ENCODE measurements around the gene GRHL3.

GRHL3 gene

GRCh38 chr1:24344090-24344742 lies 25.1 kb downstream of the GRHL3 start:
- no peak for DNase-seq

- DNase-seq: no peak
Observed at GRCh38 chr1:24345334-24345733, 26.2 kb downstream of the GRHL3 start.

DNA sequence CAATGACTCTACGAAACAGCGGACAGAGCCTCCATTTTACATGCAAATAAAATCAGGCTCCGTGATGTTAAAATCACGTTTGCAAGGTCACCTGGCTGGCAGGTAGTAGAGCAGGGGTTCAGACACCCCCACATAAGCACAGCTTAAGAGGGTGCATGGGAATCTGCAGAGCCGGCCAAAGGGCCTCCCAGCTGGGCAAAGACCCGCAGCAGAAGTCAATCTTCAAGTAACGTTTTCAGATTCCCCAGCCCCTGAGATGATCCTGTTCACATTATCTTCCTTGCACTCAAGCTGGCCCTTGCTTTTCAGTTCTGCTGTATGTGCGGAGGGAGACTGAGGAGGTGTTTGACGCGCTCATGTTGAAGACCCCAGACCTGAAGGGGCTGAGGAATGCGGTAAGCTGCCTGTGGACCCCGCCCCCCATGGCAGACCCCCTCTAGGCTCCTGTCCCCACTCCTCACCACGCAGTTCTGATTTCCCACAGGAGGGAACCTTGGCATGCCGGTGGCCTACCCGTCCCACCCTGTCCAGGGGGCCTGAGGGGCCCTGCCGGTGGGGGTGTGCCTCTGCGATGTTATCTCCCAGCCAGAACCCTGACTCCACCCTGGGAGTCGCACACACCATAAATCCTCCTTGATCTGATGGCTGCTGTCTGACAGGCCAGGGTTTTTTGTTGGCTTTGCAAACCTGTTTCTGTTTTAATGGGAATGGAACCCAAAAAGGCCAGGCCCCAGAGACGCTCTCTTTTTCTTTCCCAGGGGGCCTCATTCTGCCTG lies 28.2 kb downstream of the GRHL3 start:
- DNase-seq: no peak

DNA sequence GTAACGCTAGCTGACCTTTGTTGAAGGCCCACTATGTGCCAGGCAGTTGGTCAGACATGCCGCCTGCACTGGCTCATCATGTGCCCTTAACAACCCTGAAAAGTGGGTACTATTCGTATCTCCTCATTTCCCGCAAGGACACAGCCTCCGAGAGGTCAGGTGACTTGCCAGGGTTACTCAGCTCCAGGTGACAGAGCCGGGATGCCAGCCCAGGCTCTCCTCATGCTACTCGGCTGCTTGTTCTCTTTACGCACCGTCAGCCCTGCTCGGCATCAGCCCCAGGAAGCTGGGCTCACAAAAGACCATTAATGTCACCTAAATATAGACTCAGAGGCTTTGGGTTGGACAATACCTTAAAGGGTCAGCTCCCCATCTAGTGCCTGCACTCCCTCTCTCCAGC lies 29.0 kb downstream of the GRHL3 start:
- no peak for DNase-seq

DNA sequence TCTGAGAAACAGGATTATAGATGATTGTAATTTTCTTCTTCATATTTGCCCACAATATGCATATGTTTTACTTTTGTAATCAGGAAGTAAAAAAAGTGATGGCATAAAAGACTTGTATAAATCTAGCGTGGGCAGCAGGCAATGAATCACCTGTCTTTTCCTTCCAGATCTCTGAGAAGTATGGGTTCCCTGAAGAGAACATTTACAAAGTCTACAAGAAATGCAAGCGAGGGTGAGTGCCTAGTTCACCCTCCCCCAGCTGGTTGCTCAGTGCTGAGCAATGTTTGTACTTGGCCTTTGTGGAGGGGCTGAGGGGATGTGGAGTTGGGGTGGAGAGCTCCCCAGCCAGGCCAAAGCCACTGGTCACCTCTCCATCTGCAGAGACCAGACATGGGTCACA lies 30.7 kb downstream of the GRHL3 start:
- DNase-seq: no peak

GRCh38 chr1:24351247-24351646 lies 32.1 kb downstream of the GRHL3 start:
- no peak for DNase-seq

DNA sequence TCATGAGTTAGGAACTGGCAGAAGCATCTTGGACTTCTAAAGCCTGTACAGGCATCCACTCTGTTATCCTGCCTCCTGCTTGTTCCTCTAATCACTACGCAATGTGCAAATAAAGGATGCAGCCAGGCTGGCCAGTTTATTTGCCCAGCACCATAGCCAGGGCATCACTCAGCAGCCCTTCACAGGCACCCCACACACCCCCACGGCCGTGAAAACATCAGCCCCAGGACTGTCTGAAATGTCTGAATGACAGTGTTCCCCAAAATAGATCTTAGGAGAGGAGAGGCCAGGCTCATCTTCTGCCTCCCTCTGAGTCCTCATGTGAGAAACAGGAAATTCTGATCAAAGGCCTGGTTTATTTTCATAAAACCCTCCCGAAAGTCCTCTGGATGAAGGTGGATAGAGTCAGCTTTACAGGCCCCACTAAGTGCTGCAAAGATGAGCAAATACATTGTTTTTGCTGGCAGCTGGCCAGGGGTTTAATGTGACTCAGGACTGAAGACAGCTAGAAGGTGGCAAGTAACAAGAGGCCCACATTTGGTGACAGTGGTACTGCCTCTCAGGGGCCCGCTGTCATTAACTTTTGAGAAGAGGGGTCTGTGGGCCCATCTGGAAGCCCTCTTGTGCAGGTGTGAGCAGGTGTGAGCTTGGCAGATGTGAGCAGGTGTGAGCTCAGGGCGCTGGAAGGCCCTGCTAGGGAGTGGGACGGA lies 32.9 kb downstream of the GRHL3 start:
- peak; percentile 36 for DNase-seq

- no peak for DNase-seq
Observed at GRCh38 chr1:24353292-24353891, 34.2 kb downstream of the GRHL3 start.

GRCh38 chr1:24355466-24355865 lies 36.3 kb downstream of the GRHL3 start:
- DNase-seq: no peak

- no peak for DNase-seq
Observed at GRCh38 chr1:24357038-24357437, 37.9 kb downstream of the GRHL3 start.

DNA sequence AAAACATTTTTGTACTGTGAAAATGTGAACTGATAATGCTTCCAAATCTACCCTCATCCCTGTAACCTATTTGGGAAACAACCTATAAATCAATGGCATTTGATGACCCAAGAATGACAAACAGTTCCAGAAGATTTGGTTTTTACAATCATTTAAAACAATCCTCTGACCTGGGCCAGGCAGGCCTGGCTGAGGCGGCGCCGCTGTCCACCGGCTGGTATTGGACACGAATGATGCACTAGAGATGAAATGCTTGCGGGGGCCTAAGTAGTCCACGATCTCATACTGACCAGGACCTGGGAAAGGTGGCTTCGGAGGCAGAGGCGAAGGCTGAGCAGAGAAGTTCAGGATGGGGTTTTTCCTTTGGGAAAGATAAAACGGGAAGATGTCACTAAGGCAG lies 41.5 kb downstream of the GRHL3 start:
- no peak for DNase-seq

DNA sequence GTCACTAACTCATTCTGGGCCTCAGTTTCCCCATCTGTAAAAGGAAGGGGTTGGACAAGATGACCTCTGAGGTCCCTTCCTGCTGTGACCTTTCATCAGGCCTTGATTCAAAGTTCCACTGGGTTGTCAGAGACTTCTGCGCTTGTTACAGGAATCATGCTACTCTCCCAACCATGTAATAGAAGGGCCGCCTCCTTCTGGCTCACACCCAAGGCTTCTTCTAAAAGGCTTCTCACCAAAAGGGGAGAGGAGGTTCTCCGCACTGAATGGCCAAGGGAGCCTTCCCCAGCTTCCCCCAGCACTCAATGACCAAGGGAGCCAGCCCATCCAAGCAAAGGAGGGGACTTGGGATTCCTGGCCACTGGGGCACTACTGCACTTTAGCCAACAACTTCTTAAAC lies 42.7 kb downstream of the GRHL3 start:
- DNase-seq: no peak

GRCh38 chr1:24362396-24362795 lies 43.2 kb downstream of the GRHL3 start:
- no peak for DNase-seq

GRCh38 chr1:24362982-24363614 lies 43.9 kb downstream of the GRHL3 start:
- DNase-seq: peak; percentile 92

DNA sequence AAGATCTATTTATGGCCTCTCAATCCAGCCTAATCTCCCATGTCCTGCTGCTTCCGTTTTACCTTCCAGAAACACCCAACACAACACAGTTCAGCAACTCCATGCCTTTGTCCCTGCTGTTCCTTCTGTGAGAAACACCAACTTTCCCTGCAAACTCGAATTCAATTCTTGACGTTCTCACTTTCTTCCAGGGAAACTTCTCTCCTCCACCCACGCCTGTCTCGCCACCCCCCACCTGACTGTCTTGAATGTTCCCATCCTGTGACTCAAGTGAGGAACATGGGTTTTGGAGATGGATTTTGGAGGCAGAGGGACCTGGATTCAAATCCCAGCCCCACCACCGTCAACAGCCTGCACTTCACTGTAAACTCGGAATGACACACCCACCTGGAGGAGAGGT lies 44.8 kb downstream of the GRHL3 start:
- DNase-seq: no peak

DNA sequence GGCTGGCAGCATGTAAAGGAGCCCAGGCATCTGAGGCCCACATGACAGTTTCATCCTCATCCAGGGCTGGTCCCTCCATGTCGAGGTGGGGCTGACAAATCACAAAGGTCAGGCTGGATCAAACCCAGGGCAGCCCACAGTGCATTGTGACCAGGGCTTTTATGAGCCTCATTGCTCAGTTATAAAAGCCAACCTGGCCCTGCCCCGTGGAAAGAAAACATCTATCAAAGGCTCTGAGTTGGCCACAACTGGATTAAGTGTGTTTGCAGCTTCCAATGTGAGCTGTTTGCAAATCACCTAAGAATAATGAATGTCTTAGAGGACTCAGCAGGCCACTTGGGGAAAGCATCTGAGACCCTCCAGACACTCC lies 45.4 kb downstream of the GRHL3 start:
- DNase-seq: no peak

- peak; percentile 87 for DNase-seq
Observed at GRCh38 chr1:24364975-24365678, 46.0 kb downstream of the GRHL3 start.

DNA sequence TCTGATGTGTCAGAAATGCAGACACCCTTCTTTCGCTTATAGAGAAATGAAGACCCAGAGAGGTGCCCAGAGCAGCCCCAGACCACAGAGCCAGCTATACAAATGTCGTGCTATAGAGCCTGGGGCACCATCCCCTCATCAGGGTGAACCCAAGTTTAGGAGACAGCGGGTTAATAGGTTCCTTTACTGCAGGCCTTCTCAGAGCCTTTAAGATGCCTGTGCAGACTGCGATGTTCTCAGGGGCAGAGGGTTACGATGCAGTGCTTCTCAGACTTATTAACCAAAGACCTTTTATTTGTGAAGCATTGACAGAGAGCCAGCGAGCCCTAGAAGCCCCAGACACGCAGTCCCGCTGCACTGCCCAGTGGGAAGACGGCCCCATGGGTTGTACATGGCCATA lies 47.5 kb downstream of the GRHL3 start:
- DNase-seq: no peak

DNA sequence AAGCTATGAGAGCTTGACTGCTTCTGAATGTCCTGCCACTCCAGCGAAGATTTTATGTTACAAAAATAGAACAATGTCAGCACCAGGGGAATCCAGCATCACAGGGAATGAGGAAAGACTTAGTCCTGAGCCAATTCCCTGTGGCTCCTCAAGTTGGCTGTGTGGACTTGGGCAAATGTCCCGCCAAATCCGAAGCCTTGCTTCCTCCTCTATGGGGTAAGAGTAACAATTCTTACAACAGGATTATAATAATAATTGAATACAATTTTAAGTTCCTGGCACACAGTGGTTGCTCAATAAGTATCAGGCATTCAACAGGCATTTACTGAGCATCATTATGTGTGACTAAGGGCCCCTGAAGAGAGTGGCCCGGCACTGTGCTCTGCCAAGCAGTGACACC lies 50.0 kb downstream of the GRHL3 start:
- DNase-seq: peak; percentile 21

DNA sequence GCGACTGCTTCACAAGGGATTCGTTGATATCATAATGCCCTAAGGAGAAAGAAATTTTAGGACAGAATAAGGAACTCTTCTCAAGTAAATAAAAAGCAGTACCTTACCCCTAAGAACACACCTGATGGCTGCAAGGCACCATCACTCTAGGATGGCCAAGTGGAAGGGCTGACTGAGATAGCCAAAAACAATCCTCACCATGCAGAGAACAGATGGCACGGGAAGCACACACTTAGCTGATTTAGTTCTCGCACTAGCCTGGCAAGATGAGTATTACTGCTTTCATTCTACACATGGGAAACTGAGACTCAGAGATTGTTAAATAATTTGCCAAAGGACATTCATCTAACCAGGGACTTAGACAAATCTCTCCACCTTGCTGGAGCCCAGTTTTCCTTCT lies 50.6 kb downstream of the GRHL3 start:
- DNase-seq: no peak

DNA sequence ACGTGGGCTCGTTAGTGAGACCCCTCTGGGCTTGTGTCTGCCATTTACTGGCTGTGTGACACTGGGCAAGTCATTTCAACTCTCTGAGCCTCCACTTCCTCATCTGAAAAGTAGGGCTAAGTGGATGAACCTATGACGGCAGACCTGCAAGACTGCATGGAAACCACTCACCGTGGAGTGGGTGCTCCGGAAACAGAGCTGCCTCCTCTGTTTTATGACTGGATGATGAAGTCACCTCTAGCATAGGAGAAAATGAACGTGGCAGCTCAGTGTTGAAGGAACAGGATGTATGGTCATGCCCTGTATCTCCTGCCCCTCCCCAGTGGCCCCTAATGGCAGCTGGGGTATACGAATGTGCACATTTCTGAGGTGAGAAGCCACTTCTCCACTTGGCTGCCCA lies 53.9 kb downstream of the GRHL3 start:
- DNase-seq: no peak

DNA sequence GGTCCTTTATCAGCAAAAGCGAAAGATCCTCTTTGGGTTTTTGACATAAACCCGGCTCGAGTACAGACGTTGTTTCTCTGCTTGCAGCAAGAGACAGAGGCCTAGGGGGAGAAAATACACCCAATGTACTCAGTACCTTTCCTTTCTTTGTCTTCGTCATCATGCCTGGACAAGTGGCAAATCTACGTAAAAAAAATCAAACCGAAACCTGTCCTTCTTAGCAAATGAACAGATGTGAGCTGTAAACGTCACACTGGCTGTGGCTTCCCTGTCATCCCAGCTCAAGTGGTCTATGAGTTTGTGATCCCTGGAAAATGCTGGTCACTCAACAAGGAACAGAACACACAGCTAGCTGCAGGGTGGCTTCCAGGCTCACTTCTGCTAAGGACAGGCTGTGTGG lies 54.6 kb downstream of the GRHL3 start:
- no peak for DNase-seq

Data from fibroblast of upper back skin (primary cell).